ENCODE results near the gene MXRA7.

DNA sequence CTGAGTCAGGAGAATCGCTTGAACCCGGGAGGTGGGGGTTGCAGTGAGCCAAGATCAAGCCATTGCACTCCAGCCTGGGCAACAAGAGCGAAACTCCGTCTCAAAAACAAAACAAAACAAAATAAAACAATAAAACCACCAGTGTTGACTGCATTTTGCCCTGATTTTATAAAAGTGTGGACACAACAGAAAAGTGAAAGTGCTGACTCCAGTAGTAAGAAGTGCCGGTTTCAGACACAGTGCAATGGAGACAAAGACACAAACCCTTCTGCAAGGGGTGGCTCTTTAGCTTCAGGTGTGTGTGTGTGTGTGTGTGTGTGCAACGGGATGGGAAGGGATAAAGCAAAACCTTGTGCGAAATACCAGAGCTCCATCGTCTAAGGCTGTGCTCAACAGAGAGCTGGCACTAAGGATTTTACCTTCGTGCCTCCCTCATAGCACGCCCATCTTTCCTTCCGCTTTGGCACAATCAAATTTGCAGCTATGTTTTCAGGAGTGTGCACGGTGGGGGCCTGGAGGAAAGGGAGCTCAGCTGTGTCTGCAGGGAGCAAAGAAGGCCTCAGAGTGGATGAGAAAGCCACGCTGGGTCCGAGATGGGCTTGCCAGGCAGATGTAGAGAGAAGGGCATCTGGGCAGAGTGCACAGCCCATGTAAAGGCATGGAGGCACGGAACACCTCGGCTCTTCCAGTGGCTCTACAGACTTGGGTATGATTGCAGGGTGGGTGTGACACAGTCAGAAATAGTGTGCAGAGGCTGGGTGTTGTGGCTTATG, 15.5 kb downstream of the MXRA7 start:
- TF ChIP-seq YY1 (IDR thresholded peaks at IDR 0.05; ENCODE audit: low read depth) (no peak), EP300 (IDR thresholded peaks at IDR 0.05; ENCODE audit: borderline replicate concordance) (no peak), CEBPB (IDR thresholded peaks at IDR 0.05) (no peak), CREB1 (IDR thresholded peaks at IDR 0.05; ENCODE audit: low read depth) (no peak), FOXM1 (IDR thresholded peaks at IDR 0.05; ENCODE audit: borderline replicate concordance, low read depth) (no peak)
- TF ChIP-seq, protein P1, sequence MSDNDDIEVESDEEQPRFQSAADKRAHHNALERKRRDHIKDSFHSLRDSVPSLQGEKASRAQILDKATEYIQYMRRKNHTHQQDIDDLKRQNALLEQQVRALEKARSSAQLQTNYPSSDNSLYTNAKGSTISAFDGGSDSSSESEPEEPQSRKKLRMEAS (IDR thresholded peaks at IDR 0.05): no peak

All from Ishikawa (cell line).